H4 (cell line): Measurements from ENCODE around the gene DPYSL3. TPM values are rescaled to one million over a fixed set of nuclear protein-coding genes. Genes with fewer than 3 reads are reported as not detected.

Experiments used
- DNase-seq: peaks from one replicate; pipeline ENCODE4 v3.0.0-alpha.2; 2015; ENCODE audit warnings: low spot score
- total RNA-seq: library from RNA; depleted of rRNA; stranded (reverse); fragments of >200 nt; shearing (Covaris generic); gene quantifications from 2 replicates; pipeline ENCODE4 v1.2.3, GENCODE V29; 2014

The DPYSL3 gene
- total RNA-seq, 1 experiment from 2014 or later: 83.9 TPM

DNA sequence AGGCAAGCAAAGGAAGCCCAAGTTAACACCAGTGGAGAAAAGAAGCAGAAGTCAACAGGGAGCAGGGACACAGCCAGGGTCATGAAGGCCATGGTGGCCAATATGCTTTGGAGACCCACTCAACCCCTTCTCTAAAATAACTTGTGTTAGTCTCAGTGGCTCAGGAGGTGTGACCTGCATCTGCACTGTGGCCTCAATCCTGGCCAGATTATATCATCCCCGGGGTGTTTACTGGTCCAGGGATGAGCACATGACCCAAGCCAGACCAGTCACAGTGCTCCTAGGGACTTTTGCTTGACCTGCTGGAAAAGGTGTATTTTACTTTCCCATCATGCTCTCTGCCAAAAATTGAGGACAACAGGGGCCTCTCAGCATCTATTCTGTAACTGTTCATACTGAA, 105.2 kb downstream of the DPYSL3 start:
- no peak for DNase-seq

DNA sequence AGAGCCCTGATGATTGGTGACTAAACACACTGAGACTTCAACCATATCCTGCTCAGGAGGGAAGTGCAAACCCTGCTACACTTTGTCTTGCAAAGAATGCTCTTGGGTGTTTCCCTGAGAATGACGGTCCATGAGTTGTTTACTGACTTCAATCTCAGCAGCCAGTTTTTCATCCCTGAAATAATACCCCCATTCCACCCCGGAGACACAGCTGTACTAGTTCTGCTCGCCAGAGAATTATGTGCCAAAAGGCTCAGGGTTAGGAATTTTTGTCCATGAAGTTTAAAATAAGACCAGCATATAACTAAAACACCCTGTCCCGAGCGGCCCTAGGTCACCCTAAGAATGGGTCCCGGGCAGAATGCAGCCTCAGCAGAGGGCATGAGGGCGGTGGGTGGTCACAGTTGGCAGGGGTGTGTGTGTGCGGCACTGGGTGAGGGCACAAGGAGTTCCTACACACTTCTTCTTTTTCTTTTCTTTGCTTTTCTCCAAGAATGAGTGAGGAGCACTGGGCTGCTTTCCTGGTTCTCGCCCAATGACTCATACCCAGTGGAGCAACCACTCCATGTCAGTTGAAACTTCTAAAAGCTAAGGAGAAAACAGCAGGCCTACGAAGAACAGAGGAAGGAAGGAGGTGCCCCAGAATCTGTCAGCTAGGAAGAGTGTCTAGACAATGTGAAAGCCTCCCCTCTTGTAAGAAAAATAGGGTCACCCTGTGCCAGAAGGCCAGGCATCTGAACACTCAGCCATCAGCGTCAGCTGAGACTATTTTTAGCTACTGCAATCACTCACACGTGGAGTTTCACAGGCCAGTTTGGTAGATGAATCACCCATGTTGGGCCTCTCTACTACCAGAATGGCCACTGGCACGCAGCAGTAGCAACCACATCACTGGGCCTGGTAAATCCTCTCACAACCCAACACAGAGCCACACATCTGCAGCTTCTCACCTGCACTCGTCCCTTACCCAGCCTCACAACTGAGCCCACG, 105.9 kb downstream of the DPYSL3 start:
- DNase-seq: peak; percentile 90

DNA sequence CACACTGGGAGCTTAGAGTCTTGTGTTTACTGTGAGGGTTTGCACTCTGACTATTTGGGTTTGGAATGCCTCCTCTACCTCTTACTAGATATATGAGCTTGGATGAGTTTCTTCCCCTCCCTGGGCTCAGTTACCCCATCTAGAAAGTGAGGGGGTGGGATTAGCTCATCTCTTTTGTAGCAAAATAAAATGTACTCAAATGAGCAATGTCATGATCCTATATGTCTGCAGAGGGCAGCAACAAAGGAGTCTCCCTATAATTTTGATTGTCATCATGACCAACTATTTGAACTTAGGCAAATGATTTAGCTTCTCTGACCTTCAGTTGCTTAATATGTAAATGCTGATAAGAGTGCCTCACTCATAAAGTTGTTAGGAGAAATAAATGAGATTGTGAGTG, 109.0 kb downstream of the DPYSL3 start:
- no peak for DNase-seq

DNA sequence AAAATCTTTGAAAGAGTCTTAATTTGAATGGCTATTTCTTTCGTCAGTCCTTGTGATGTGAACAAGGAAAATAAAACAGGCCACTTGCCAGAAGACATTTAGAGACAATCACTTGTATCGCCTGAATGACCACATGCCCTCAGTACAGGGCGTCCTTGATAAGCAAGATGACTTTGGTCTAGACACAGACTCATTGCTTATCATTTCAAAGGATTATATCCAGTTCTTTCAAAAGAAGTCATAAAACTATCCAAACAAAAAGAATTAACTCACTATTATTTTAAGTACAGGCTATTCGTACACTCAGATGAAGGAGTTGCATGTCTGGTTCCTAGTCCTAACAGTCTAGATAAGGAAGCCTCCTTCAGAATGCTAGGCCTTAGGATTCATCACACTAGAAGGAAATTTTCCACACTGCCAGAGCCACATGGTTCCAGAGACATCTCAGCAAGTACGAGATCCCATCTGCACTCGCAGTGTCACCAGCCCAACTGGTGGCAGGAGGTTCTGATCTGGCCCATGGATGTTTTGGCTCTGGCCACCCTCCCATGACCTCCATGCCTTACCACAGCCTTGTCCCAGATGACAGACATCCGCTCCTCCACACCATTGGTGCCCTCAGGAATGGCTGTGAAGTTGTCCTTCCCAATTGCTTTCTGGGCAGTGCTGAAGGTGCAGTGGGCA, 109.6 kb downstream of the DPYSL3 start:
- DNase-seq: no peak

DNA sequence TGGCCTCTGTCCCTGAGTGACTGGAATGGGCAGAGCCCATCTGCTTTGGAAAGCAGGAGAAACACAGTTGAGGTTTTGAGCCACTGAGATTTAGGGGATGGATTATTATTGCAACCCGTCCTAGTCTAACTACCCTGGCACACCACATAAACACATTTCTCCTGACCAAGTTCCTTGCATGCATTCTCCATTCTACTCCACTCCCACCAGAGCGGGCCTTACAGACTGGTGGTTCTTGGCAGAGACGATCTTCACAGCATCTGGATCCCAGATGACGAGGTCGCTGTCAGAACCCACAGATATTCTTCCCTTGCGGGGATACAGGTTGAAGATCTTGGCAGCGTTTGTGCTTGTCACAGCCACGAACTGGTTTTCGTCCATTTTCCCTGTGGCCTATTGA, 111.0 kb downstream of the DPYSL3 start:
- DNase-seq: no peak

DNA sequence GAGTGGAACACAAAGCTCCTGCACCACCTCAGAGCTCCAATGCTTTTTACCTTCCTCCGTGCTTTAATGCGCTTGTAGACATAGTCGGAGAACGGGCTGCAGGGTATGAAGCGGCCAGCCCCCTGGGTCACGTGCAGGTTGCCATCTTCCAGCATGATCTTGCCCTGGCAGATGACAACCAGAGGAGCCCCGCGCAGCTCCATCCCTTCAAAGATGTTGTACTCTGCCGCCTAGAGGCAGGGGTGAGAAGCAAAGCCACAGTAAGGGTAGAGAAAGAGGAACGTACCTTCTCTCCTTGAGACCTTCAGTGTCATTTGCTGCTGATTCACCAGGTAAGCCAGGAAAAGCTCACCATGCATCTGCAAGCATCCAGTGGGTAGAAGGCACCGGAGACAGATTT, 112.3 kb downstream of the DPYSL3 start:
- no peak for DNase-seq

DNA sequence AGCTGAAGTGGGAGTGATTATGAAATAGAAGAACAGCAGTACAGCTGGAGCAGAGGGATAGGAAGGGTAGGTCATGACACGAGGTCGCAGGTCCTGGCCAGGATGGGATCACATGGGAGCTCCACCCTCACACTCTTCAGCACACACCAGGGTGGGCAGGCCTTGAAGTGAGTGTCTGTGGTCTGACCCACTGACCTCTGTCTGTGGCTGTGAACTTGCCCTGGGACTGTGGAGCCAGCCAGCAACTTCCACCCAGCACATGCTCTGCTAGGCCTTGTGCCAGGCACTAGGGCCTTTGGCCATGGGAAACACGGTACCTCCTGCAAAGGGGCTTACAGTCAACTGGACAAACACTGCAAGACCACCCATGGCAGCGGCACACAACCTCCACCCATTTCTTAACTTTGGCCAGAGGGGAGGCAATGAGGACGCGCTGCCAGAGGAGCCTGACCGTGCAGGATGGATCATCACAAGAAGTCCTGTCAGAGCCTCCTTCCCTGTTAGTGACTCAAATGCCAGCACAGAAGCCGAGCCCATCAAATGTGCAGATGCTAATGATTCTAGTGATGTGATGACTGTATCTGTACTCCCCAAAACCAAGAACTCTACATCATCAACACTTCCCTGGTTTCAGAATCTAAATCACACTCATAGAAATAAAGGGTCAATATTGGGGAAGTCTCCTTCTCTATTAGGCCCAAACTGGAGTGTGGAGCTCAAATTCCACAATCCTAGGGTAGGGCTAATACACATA, 113.6 kb downstream of the DPYSL3 start:
- DNase-seq: no peak

DNA sequence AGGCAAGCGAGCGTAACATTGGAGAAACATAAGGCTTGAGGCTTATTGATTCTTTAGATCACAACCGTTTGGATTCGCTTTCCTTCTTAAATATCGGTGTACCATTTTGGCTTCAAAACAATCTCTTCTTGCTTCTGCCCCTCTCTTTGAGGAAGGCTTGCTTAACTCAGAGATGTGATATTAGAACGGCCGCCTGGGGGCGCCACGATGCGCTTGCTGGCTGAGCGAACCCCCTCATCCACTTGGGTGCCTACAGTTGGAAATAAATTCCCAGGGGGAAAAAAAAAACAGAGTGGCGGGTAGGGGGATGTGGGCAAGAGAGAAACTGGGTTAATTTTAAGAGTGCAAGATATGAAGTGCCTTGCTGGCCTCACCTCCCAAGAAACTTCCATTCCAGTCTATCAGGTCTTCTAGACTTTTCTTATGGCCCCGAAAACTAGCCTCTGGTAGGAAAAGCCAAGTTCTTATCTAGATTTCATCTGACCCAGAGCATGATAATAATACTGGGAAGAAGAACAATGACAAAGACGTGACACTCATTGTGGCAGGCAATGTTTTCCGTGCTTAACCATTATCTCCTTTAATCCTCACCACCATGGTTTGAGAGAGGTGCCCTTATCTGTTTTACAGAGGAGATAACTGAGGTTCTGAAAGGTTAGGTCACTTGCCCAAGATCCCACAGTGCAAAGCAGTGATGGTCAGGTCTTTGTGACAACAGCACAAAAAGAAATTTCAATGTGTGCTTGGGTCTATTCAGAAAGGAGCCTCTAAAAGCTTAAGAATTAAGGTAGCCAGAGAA, 115.8 kb downstream of the DPYSL3 start:
- no peak for DNase-seq

DNA sequence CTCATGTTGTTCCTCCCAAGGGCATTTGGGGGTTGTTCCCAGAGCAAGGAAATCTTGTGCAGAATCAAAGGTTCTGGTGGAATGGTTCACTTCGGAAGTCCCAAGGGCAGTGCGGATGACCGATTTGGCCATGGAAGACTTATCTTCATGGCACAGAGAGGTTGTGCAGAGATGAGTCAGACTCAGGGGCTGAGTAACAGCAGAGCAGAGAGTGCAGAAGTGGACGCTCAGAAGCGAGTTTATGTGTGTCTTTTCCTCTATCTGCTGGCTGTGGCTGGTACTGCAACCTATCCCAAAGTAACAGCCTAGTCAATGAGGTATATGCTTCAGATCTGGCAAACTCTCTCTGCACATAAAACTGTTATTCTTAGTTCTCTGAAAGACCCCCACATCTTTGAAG, 118.1 kb downstream of the DPYSL3 start:
- DNase-seq: peak; percentile 42

DNA sequence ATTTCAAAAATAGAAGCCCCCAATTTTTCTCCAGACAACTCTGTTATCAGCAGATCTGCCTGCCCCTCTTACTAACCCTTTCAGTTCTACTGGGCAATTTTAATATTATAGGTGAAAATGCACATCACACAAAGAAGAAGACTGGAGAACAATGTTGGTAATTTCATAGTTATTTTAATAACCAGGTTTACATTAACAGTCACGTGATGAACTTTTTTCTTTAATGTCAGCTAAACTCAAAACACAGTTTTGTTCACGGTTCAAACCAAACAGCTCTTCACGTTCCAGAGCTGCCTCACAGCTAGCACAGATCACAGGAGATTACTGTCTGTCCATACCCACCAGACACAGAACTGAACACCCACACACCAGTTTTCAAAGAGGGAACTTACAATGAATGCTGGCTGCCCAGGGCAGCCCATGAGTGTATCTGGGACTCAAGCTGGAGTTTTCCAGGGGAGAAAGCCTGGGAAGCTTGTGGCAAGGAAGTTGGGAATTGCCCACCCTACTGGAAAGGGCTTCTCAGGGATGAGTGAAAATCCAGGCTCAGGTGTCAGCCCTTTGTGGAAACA, 119.1 kb downstream of the DPYSL3 start:
- no peak for DNase-seq

DNA sequence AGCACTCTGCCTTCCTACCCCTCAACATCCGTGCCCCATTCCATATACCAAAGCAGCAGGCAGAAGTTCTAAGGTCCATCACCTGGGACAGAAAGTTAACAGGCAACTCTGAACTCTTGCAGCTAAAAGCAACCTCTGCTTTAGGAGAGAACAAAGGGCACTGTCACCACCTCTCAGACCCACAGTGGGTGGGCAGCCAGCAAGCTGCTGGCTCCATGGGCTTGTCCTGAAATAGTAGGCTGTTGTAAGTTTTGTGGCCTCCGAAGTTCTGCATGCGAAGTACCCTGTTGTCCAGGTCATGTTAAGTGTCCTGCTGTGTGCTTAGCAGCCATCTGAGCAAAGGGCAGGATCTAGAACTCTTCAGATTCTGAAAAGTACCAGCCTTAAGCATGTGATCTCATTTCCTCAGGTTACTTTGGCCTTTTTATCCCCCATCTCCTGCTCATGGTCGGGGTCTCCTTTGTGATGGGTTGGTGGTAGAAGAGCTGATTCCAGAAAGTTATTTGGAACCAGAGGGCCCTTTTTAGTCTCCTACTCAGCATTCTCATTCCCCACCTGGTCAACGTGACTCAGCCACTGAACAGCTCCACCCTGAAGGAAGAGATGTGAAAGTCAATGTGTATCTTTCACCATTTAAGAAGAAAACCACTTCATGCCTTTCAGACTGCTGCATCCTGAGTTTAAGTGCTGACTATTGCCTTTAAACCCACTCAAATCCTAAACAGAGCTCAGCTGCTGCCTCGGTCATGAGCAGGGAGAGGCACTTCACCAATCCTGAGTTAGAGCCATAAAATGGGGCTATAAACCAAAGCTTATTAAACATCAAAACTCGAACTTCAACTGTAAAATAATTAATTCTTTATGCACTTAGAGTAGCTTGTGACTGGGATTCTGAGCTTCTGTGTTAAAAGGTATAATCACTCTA, 121.4 kb downstream of the DPYSL3 start:
- no peak for DNase-seq

DNA sequence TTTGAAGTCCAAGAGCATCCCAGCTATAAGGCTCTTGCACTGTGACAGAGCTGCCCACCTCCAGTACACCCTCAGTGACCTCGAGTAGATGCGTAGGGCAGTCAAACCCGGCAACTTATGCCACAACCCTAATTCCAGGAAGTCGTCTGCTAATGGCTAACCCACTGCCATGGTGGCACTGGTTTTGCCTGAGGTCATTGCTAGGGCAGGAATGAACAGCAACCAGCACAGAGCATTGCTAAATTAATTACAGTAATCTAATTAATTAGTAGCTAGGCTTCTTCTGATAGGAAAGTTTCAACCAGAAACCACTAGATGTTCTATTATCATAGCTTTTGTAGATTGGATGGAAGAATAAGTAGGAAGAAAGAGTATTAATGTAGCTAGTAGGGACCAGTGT, 122.8 kb downstream of the DPYSL3 start:
- no peak for DNase-seq

DNA sequence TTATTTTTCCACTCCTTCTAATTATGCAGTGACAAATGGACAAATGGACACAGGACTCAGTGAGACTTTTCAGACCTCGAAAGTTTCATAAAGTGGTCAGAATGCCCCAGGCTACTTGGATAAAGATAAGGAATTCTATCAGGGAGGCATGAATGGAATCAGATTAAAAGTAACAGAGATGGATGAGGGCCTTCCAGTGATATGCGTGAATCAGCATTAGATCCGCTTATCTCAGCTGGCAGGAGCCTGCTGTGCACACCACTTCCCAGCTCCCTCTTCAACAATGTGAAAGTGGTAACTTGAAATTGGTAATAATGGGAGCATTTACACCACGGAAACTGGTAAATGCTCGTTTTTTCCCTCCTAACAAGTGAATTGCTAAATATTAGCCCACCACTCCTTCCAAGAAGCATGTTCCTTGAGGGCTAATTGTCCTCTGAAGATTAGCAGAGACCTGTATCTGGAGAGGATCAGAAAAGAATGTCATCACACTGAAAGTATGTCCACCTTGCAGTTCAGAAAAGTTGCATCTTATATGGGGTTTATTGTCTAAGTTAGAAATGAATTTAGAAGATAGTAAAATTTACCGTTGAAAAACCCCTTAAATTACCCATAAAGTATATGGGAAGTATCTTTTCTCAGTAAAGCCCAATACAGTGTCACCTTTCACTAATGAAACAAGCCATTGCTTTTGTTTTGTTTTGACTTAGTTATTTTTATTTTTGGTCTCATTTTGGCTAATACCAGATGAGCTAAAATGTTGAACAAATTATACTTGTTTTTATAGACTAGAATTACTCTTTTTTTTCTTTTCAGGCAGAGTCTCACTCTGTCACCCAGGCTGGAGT, 125.3 kb downstream of the DPYSL3 start:
- DNase-seq: no peak

DNA sequence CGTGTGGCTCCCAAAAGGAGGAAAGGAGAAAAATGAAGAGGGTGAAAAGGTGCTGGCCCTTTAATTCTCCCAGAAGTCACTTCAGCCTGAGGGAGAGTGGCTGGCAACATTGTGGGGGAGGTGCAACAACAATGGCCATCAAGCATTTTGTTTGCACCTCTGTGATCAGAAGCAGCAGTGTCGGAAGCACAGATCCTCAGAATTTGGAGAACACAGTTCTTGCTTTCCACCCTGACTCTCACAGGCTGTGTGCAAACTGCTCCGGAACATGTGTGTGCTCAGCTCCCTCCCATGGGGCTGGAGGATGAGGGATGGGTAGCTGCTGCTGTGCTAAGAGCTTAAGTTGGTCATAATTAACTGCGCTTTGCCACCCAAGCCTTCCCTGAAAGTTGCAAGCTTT, 127.1 kb downstream of the DPYSL3 start:
- no peak for DNase-seq

DNA sequence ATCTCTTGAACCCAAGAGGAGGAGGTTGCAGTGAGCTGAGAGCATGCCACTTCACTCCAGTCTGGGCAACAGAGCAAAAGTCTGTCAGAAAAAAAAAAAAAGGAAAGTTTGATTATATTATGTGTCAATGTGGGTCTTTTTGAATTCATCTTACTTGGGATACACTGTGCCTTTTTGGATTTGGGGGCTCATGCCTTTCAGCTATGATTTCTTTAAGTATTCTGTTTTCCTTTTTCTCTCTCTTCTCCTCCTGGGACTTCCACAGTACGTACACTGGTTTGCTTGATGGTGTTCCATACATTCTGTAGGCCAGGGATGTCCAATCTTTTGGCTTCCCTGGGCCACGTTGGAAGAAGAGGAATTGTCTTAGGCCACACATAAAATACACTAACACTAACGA, 128.3 kb downstream of the DPYSL3 start:
- DNase-seq: no peak

DNA sequence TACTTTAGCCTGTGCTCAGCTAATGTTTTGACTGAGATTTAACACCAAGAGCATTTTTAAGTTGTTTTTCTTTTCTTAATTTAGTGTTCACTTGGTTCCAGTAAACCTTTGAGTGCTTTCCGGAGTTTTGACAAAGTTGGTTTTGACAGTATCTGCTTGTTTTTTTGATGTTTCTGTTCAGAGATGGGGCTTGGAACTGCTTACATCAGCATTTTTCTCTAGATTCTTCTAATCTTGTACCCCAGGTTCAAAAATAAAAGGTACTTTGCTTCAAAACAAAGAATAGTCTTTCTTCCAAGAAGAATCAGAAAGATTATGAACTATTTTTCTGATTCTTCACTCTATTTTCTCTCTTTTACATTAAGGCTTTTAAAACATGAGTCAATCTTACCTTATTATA, 132.2 kb downstream of the DPYSL3 start:
- no peak for DNase-seq

DNA sequence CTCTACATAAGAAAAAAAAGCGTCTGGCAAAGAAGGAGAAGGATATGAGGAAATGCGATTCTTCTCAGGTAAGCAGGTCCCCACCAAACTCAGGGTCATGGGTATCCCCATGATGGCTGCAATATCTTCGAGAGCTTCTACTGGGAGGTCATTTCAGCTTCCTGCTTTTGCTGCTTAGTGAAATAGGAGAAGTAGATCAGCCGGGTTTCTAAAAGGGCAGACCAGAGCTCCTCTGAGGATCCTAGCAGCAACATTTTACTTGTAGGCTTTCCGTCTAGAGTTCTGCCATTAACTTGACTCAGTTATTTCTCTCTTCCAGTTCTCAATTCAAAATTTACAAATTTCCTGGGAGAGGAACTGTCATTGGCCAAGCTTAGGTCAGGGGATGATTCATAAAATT, 134.7 kb downstream of the DPYSL3 start:
- no peak for DNase-seq

DNA sequence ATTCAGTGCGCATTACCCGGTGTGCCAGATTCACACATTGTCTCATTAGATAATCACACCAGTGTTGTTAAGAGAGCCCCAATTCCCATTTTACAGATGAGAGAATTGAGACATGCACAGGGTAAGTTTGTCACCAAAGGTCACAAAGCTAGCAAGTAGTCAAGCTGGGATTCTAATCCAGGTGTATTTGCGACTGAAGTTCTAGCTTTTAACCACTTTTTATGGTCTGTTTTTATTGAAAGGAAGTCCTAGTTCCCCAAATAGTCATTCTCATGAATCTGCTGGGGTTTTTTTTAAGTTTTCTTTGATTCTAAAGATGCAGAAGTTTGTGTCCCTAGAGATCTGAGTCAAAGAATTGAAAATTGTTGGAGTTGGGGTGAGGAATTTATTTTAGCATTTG, 136.5 kb downstream of the DPYSL3 start:
- DNase-seq: no peak

DNA sequence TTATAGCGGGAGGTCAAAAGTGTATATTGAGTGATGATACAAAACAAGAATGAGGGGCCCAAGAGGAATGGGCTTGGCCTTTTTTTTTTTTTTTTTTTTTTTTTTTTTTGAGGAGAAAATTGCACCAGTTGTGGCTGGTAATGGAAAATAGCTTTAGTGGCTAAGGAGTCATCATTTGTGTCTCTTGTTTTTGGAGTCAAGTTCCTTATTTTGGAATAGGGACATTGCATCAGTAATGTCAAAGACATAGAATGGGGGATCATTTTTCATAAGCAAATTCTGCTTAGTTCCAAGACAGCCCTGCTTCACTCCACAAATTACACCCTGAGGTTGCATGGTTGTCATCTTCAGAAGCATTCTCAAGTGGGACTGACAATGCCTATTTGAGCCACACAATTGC, 137.7 kb downstream of the DPYSL3 start:
- DNase-seq: no peak
